OCI-LY1 (cell line): Measurements from ENCODE around the gene LZTR1.

Source experiments
- CTCF ChIP-seq: fragments of 200-600 bp; sonication (generic), shearing (Covaris generic); IDR thresholded peaks from 2 replicates; pipeline ENCODE4 v1.5.1; 2017; ENCODE audit warnings: mild to moderate bottlenecking, antibody characterized with exemption, low read length, moderate library complexity, mixed read lengths
- EZH2 ChIP-seq: fragments of 200-600 bp; sonication (generic), shearing (Covaris generic); IDR thresholded peaks from 2 replicates; pipeline ENCODE4 v1.8.0; 2017; ENCODE audit warnings: borderline replicate concordance, mixed run types, mild to moderate bottlenecking, antibody characterized with exemption, low read length, moderate library complexity, mixed read lengths

- no peak for TF ChIP-seq CTCF
- TF ChIP-seq EZH2, result no peak
These were observed 13.4 kb downstream of the LZTR1 start for GRCh38 chr22:20995329-20996030.
